AG09309 (cell line): ENCODE measurements around the gene YY1.

ENCODE experiments used
- DNase-seq: peaks from one replicate; pipeline ENCODE4 v3.0.0-alpha.2; 2010; ENCODE audit warnings: low read depth
- H3K4me3 ChIP-seq: 2 replicates; pipeline ENCODE4 v1.5.1; 2011; ENCODE audit warnings: mild to moderate bottlenecking, low read depth, low read length, moderate library complexity; ENCODE audit not compliant: control insufficient read depth
- CTCF ChIP-seq: IDR thresholded peaks from 2 replicates; pipeline ENCODE4 v1.5.1; 2011; ENCODE audit warnings: mild to moderate bottlenecking, low read depth, low read length, inconsistent platforms; ENCODE audit not compliant: insufficient read depth, control insufficient read depth; ENCODE audit errors: missing control alignments

YY1 gene

GRCh38 chr14:100193417-100194357 is 45.3 kb upstream of the YY1 start:
- H3K4me3 ChIP-seq: peak overlapping the region; percentile 65
- TF ChIP-seq CTCF: no peak
- DNase-seq: no peak

- no peak overlapping the region for H3K4me3 ChIP-seq
- DNase-seq: no peak
- no peak for TF ChIP-seq CTCF
Observed at GRCh38 chr14:100199240-100199860, 39.6 kb upstream of the YY1 start.

- no peak for DNase-seq
- no peak for TF ChIP-seq CTCF
Observed at GRCh38 chr14:100200311-100200710, 38.6 kb upstream of the YY1 start.

GRCh38 chr14:100201701-100202100 is 37.2 kb upstream of the YY1 start:
- no peak for DNase-seq
- no peak for TF ChIP-seq CTCF
- no peak overlapping the region for H3K4me3 ChIP-seq

More at GRCh38 chr14:100200311-100200710, 38.6 kb upstream of the YY1 start:
- H3K4me3 ChIP-seq: no peak overlapping the region

GRCh38 chr14:100202712-100203111 is 36.2 kb upstream of the YY1 start:
- H3K4me3 ChIP-seq: no peak overlapping the region
- DNase-seq: no peak
- TF ChIP-seq CTCF: no peak

- no peak for DNase-seq
- no peak for TF ChIP-seq CTCF
Observed at GRCh38 chr14:100203146-100203545, 35.8 kb upstream of the YY1 start.

More at GRCh38 chr14:100203146-100203545, 35.8 kb upstream of the YY1 start:
- no peak overlapping the region for H3K4me3 ChIP-seq
